NOMO-1 (cell line): ENCODE results near the gene SPRR1A.
A peak's percentile ranks its signal among the peaks of the same experiment; 100 is the strongest.

ENCODE experiments used
- DNase-seq, 2 experiments: peaks; one replicate each; lab custom pipeline; 2025; ENCODE audit not compliant: unreplicated experiment in 2 of 2; lab: John Stamatoyannopoulos, UW

SPRR1A gene

GRCh38 chr1:152983743-152984142 lies at the start of gene SPRR1A:
Gene SPRR1A (plus strand): TSS chr1:152984081. CDS start chr1:152985231, 1,150 bp downstream.
- DNase-seq, result no peak

- no peak for DNase-seq
These were observed 43.3 kb upstream of the SPRR1A start for GRCh38 chr1:152940614-152941013.

- DNase-seq, result no peak
These were observed 42.7 kb upstream of the SPRR1A start for GRCh38 chr1:152941037-152941711.

- no peak for DNase-seq
These were observed 41.7 kb upstream of the SPRR1A start for GRCh38 chr1:152942161-152942560.

- no peak for DNase-seq
These were observed 37.6 kb upstream of the SPRR1A start for GRCh38 chr1:152946248-152946647.

GRCh38 chr1:152946651-152947256 lies 37.1 kb upstream of the SPRR1A start, which contains the start of gene SPRR5:
Gene SPRR5 (plus strand): TSS chr1:152947206. CDS start chr1:152948555, 1,349 bp downstream.
- DNase-seq, result no peak

- no peak for DNase-seq
These were observed 32.2 kb upstream of the SPRR1A start for GRCh38 chr1:152951711-152952110.

- DNase-seq, result no peak
These were observed 30.1 kb upstream of the SPRR1A start for GRCh38 chr1:152953761-152954160.

GRCh38 chr1:152954436-152954835 lies 29.4 kb upstream of the SPRR1A start:
- DNase-seq, result no peak

GRCh38 chr1:152957561-152957960 lies 26.3 kb upstream of the SPRR1A start:
- DNase-seq, result no peak

GRCh38 chr1:152959273-152959672 lies 24.6 kb upstream of the SPRR1A start:
- DNase-seq, result no peak

GRCh38 chr1:152959801-152960451 lies 24.0 kb upstream of the SPRR1A start:
- DNase-seq, result no peak

GRCh38 chr1:152960452-152961044 lies 23.3 kb upstream of the SPRR1A start:
- peak; percentile 12 to 25 for DNase-seq

- no peak for DNase-seq
These were observed 22.5 kb upstream of the SPRR1A start for GRCh38 chr1:152961226-152961891.

- no peak for DNase-seq
These were observed 20.9 kb upstream of the SPRR1A start for GRCh38 chr1:152962876-152963415.

GRCh38 chr1:152964536-152964935 lies 19.3 kb upstream of the SPRR1A start:
- DNase-seq, result no peak

- DNase-seq, result no peak
These were observed 18.0 kb upstream of the SPRR1A start for GRCh38 chr1:152965853-152966252.

GRCh38 chr1:152967201-152967600 lies 16.7 kb upstream of the SPRR1A start:
- DNase-seq, result no peak

- DNase-seq, result peak; percentile 1 to 29
These were observed 15.6 kb upstream of the SPRR1A start for GRCh38 chr1:152968248-152968647.

- DNase-seq, result no peak
These were observed 14.8 kb upstream of the SPRR1A start for GRCh38 chr1:152969036-152969435.

GRCh38 chr1:152970495-152970894 lies 13.4 kb upstream of the SPRR1A start, which contains the start of gene SPRR4:
Gene SPRR4 (plus strand): TSS chr1:152970648. CDS start chr1:152971891, 1,243 bp downstream.
- DNase-seq, result peak; percentile 6 to 13
